HG03575 (cell line): ENCODE measurements around the gene USP5.
A peak's percentile ranks its signal among the peaks of the same experiment; 100 is the strongest.

Experiments
- ATAC-seq: cut with Tn5 transposase; IDR thresholded peaks from one replicate; pipeline ENCODE4 v1.9.1; 2021; ENCODE audit not compliant: unreplicated experiment, insufficient number of reproducible peaks, low FRiP score; ENCODE audit errors: extremely low read depth

USP5 gene, protein sequence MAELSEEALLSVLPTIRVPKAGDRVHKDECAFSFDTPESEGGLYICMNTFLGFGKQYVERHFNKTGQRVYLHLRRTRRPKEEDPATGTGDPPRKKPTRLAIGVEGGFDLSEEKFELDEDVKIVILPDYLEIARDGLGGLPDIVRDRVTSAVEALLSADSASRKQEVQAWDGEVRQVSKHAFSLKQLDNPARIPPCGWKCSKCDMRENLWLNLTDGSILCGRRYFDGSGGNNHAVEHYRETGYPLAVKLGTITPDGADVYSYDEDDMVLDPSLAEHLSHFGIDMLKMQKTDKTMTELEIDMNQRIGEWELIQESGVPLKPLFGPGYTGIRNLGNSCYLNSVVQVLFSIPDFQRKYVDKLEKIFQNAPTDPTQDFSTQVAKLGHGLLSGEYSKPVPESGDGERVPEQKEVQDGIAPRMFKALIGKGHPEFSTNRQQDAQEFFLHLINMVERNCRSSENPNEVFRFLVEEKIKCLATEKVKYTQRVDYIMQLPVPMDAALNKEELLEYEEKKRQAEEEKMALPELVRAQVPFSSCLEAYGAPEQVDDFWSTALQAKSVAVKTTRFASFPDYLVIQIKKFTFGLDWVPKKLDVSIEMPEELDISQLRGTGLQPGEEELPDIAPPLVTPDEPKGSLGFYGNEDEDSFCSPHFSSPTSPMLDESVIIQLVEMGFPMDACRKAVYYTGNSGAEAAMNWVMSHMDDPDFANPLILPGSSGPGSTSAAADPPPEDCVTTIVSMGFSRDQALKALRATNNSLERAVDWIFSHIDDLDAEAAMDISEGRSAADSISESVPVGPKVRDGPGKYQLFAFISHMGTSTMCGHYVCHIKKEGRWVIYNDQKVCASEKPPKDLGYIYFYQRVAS

DNA sequence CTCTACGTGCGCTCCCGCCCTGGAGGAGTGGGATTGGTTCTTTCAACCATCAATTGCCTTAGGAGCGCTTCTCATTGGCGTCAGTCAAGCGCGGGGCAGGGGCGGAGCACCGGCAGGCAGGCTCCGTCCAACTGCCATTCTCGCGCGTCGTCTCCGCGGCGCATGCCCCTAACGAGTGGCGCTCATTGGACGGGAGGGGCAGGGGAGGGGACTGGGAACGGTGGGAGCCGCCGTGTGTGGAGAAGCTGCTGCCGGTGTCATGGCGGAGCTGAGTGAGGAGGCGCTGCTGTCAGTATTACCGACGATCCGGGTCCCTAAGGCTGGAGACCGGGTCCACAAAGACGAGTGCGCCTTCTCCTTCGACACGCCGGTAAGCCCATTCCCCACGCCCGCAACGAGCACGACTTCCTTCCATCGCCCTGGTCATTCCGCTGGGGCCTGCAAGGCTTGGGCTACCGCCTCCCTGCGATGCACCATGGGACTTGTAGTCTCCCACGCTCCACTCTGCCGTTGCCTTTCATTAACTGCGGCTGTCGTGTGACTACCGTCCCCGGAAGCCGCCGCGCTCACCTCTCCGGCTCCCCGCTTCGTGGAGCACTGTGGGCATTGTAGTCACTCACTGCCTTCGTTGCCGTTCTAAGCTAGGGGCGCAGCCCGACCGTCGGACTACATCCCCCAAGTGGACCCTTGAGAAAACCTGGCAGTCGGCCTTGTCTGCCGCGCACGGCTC, at the start of gene USP5:
TSS of gene USP5 (plus strand) at position 230 of the 730 bp plus-strand sequence. CDS start at position 260, 30 bp downstream.
- peak; percentile 52 for ATAC-seq

DNA sequence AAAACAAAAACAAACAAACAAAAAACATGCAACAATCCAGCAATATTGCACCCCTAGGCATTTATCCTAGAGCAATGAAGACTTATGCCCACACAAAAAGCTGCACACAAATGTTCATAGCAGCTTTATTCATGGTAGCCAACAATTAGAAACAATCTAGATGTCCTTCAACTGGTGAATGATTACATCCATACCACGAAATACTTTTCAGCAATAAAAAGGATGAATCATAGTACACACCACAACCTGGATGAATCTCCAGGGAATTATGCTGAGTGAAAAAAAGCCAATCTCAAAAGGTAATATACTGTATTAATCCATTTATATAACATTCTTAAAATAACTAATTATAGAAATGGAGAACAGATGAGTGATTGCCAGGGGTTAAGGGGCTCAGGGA, 44.8 kb upstream of the USP5 start:
- ATAC-seq: no peak

DNA sequence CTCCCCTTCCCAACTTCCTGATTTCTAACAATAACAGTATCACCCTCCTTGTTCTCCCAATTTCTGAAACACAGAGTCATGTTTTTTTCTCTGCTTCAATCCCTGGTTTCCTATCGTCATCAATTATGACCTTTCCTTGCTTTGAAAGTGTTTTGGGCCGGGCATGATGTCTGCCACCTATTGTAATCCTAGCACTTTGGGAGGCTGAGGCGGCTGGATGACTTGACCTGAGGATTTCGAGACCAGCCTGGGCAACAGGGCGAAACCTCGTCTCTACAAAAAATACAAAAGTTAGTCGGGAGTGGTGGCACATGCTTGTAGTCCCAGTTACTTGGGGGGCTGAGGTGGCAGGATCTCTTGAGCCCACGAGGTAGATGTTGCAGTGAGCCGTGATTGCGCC, 42.9 kb upstream of the USP5 start:
- no peak for ATAC-seq

DNA sequence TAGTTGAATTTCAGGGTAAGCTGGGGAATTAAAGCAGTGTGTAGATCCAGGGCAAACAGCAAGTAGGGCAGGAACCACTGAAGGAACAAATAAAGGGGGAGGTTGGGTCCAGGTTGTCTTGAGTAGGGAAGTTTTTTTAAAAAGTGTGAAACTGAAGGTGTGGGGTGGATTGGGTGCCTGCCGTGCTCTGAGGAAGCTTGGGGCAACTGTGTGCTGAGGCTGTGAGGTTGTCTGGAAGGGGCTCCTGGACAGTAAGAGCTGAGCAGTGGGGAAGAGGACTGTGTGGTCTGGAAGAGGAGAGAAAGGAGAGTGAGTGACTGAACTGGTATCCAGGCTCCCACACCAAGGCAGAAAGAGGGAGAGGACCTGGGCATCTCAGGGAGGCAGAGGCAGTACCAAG, 41.2 kb upstream of the USP5 start:
- no peak for ATAC-seq

DNA sequence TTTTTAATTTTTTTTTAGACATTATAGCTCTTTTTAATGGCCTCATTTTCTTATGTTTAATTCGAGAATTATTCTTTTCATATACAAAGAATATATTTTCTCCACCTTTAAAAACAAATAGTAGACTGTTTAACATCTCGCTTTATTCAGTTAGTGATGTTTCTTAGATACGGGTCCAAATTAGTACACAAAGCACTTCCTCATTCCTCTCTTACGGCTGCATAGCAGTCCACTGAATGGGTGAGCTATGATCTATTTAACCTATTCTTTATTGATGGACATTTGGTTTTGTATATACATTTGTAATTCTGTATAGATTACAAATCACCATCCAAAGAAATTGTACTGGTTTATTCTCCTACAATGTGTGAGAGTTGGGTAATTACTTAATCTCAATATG, 38.6 kb upstream of the USP5 start:
- ATAC-seq: no peak

DNA sequence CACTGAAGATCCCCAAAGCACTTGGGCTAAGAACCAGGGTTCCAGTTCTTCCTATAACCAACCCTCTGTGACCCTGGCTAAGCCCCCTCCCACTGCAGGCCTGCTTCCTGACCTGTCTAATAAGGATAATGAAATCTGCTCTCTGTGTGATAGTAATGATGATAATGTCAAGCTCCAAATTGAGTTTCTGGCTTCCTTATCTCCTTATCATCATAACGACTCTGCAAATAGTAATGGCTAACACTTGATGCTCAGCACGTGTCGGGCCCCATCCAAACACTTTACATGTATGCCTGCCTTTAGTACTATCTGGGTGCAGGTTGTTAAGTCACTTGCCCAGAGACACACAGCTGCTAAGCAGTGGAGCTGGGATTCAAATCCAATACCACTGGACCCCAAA, 35.4 kb upstream of the USP5 start:
- no peak for ATAC-seq

DNA sequence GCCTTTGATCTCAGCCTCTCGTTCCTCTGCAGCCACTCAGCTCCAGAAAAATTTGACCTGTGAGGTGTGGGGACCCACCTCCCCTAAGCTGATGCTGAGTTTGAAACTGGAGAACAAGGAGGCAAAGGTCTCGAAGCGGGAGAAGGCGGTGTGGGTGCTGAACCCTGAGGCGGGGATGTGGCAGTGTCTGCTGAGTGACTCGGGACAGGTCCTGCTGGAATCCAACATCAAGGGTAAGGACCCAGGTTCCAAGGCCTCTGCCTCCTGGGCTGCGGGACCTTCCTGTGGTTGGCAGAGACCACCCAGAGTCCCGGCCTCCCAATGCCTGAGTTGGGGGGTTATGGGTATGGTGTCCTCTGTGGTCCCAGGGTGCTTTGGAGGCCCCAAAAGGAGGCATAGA, 34.9 kb upstream of the USP5 start:
- ATAC-seq: no peak

DNA sequence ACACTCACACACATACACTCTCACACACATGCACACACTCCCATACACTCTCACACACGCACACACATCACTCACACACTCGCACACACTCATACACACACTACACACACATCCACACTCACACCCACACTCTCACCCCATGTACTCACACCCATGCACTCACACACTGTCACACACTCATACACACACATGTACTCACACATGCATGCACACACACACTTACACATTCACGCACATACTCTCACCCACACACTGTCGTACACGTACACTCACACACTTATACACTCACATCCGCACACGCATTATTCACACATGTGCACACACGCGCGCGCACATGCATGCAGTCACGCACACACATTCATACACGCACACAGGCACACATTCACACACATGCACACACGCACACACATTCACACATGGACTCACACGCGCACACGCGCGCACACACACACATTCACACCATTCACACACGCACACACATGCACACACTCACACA, 34.2 kb upstream of the USP5 start:
- no peak for ATAC-seq

DNA sequence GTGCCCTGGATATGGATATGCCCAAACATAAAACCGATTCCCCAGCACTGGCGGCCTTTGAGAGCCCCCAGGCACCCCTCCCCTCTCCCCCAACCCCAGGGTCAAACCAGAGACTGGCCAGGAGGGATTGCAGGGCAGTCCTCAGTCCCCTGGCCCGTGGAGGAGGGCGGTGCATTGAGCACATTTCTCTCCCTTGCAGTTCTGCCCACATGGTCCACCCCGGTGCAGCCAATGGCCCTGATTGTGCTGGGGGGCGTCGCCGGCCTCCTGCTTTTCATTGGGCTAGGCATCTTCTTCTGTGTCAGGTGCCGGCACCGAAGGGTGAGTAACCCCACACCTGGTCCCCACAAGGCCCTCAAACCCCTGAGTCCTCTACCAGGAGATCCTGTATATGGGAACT, 33.7 kb upstream of the USP5 start:
- no peak for ATAC-seq

DNA sequence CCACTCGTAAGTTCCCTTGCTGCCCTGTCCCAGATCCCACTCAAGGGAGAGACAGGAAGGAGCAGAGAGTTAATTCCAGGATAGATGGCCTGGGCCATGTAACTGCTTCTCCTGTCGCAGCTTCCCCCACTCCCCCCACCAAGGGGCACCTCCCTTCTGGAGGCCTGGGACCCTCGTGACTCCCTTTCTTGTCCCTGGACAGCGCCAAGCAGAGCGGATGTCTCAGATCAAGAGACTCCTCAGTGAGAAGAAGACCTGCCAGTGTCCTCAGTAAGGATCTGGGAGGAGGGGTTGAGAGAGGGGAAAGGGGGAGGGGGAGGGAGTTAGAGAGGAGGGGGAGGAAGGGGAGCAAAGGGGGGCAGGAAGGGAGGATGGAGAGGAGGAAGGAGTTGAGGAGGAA, 33.3 kb upstream of the USP5 start:
- no peak for ATAC-seq

DNA sequence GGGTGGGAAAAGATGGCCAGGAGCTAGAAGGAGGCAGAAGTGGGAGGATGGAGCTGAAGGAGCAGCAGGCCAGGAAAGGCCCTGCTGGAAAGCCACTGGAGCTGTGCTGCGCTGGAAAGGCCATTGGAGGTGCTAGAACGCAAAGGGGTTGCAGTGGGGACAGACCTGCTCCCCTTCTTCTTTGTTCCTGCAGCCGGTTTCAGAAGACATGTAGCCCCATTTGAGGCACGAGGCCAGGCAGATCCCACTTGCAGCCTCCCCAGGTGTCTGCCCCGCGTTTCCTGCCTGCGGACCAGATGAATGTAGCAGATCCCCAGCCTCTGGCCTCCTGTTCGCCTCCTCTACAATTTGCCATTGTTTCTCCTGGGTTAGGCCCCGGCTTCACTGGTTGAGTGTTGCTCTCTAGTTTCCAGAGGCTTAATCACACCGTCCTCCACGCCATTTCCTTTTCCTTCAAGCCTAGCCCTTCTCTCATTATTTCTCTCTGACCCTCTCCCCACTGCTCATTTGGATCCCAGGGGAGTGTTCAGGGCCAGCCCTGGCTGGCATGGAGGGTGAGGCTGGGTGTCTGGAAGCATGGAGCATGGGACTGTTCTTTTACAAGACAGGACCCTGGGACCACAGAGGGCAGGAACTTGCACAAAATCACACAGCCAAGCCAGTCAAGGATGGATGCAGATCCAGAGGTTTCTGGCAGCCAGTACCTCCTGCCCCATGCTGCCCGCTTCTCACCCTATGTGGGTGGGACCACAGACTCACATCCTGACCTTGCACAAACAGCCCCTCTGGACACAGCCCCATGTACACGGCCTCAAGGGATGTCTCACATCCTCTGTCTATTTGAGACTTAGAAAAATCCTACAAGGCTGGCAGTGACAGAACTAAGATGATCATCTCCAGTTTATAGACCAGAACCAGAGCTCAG, 32.6 kb upstream of the USP5 start:
- ATAC-seq: no peak

DNA sequence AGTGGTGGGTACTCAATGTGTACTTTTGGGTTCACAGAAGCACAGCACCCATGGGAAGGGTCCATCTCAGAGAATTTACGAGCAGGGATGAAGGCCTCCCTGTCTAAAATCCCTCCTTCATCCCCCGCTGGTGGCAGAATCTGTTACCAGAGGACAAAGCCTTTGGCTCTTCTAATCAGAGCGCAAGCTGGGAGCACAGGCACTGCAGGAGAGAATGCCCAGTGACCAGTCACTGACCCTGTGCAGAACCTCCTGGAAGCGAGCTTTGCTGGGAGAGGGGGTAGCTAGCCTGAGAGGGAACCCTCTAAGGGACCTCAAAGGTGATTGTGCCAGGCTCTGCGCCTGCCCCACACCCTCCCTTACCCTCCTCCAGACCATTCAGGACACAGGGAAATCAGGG, 31.8 kb upstream of the USP5 start:
- ATAC-seq: no peak

DNA sequence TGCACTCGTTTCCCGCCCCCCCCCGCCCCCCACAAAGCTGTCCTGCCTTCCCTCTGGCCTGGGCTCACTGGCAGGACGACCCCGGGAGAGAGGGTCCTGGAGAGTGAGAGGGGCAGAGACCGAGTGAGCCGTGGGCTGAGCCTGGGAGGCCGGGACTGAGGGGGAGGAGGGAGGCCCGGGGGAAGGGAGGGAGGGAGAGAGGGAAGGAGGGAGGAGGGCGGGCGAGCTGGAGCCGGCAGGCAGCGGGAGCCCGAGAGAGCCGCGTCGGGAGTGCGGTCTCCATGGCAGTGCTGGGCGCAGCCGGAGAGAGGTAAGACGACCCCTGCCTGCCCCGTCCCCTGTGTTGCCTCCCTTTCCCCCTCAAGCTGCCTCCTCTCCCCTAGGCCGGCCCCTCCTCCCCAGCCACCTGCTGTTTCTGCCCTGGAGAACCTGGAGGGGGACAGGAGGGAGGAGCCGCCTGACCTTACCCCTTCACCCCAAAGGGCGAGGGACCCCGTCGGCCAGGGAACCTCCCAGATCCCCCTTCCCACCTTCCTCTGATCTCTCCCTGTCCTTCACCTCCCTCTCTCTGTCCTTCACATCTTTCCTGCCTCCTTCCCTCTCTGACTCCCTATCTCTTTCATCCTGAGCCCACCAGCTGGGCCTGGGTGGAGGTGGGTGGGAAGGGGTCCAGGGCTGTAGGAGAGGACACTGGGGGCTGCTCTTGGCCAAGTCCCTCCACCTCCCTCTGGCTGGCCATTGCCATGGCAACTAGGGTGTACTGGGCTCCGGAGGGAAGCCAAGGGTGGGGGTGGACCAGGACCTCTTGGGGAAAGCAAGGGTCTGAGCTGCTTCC, 30.1 kb upstream of the USP5 start, which contains the start of gene GPR162:
TSS of gene GPR162 (plus strand) at position 231 of the 835 bp plus-strand sequence. CDS start 2,078 bp downstream, outside the sequence.
- no peak for ATAC-seq

DNA sequence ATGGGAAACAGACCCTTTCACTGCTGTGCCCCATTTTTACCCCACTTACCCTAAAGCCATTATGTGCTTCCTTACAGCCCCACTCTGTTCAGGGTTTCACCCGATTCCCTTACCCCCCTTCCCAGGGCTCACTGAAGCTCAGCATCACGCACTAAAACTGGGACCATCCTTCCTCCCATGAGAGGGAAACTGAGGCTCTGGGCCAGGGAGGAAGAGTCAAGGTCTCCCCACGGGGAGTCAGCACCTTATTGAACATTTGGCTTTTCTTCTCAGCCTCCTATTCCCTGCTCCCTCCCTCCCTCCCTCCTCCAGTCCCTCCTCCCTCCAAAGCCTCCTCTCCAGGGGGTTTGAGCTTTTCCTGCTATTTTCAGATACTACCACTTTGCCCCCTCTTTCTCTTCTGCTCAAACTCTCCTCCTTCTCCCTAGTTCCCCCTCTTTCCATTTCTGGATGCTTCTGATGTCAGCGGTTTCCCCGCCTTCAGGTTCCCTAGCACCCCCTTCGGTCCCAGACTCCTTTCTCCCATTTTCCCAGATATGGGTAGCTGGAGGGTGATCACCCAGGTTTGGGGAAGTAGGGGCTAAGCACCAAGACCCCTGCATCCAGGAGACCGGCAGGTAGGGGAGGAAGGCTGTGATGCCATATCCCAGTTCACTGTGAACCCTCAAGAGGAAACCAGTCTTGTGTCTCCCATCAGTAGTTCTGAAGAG, 29.4 kb upstream of the USP5 start:
- ATAC-seq: no peak

DNA sequence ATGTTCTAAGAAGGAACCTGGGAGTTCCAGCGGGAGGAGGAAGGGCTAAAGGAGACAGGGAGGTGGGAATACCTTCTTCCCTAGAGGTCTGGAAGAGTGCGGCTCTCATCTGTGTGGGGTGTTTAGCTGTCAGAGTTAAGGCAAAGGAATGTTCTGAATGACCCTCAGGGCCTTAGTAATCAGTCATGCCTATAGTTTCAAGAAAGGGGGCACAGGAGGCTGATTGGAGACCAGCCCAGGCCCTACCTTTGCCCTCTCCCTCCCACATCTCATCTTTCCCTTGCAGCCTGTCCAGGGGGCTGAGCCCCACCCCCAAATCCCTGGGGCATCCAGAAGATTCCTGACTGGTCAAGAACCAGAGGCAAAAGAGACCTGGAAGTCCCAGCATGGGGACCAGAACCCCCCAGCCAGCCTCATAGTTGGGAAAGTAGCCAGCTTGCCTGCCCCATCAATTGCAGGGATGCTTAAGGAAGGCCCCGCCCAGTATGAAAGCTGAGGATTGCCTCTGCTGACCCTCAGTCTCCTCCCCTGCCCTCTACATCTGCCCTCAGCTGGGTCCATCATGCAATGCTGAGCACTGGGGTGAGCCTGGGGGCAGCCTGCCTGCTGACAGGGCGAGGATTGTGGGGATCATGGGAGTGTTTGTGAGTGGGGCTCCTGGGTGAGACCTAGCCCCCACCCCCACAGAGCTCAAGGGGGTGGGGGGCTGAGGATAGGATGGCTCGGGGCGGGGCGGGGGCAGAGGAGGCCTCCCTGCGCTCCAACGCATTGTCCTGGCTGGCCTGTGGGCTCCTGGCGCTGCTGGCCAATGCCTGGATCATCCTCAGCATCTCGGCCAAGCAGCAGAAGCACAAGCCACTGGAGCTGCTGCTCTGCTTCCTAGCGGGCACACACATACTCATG, 28.5 kb upstream of the USP5 start:
- ATAC-seq: no peak
